ENCODE results near the gene PPARD. TPM values are rescaled to one million over a fixed set of nuclear protein-coding genes. Genes with fewer than 3 reads are reported as not detected.

The PPARD gene
- total and polyA plus RNA-seq, 2 of the 13 experiments (the other 11 are each of a cell fraction or from before 2014, with no cell fraction given): 6.1 to 13.3 TPM

GRCh38 chr6:35376281-35376680 is 33.9 kb downstream of the PPARD start:
- TF ChIP-seq ZNF569 (CRISPR knock-in tag; IDR thresholded peaks at IDR 0.05; ENCODE audit: borderline replicate concordance): no peak
- no peak overlapping the region for H3K27ac ChIP-seq (ENCODE audit: extremely low read length, insufficient read depth, low read length)
- H2AFZ ChIP-seq (ENCODE audit: low read length): no peak overlapping the region
- H3K36me3 ChIP-seq (replicated peaks in 1 of 2; ENCODE audit: control insufficient read depth in 1 of 2, insufficient read depth in 2 of 2, low read length in 2 of 2): peaks cover 0 to 1% of the 10 kb centered on the region in 2 experiments; a peak in 1 of 5 replicates
- BruUV-seq (replicated peaks): no TSS peak
- intact Hi-C loops (cut with micrococcal nuclease; ENCODE audit: unreplicated experiment): no loop called here
- POLR2A ChIA-PET: interaction anchor here (0.6 kb wide), 1 partner anchor 61 kb away, joined by 3 read pairs; no protein-coding TSS in a partner anchor
- in situ Hi-C loops (cut with HindIII; ENCODE audit: extremely low pct_ligation_motif_present, low pct_unique_long_range_greater_than_20kb): no loop called here
- DNase-seq (ENCODE audit: low spot score) (no peak), ATAC-seq (no peak), FAIRE-seq (no peak)
- no peaks in the 10 kb centered on the region for H3K9me3 ChIP-seq (ENCODE audit: low read length)
- H3K79me2 ChIP-seq (ENCODE audit: insufficient read depth, low read length): peaks cover 3% of the 10 kb centered on the region
- CTCF ChIA-PET (ENCODE audit: low intra/inter-chr PET ratio, low total read pairs): no interaction called here
- no peak overlapping the region for H3K4me3 ChIP-seq (replicated peaks in 1 of 3; ENCODE audit: insufficient read depth in 1 of 3, low read depth in 2 of 3, low read length in 3 of 3)
- no peak overlapping the region for H3K9ac ChIP-seq (ENCODE audit: insufficient read depth, low read depth, low read length)
- no peaks in the 10 kb centered on the region for H3K27me3 ChIP-seq (ENCODE audit: control insufficient read depth in 1 of 2, insufficient read depth in 2 of 2, low read length in 2 of 2)
- H3K4me1 ChIP-seq (ENCODE audit: insufficient read depth, low read length): peaks cover 43% of the 10 kb centered on the region
- no peaks in the 10 kb centered on the region for H4K20me1 ChIP-seq (ENCODE audit: insufficient read depth, low read length)
- WGBS (ENCODE audit: low lambda C conversion rate): 96% methylated on average over 2 of the region's 2 CpGs
- H3K4me2 ChIP-seq (ENCODE audit: low read depth, low read length): no peak overlapping the region

DNA sequence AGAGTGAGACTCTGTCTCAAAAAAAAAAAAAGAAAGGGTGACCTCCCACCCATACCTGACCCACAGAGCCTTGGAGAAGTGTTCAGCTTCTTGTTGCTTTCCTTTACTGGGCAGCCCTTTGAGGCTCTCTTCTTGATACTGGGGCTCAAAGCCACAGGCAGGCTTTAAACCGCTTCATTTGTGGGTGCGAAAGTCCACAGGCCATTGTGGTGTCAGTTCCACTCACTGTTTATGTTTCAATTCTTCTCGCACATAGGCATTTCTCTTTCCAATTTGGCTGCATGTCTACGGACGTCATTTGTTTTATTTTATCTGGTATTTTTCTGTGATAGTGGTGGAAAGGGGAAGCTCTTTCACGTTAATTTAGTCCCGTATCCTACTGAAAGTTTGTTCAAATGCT is 34.6 kb downstream of the PPARD start:
- Histone ChIP-seq H4K20me1 (ENCODE audit: insufficient read depth, low read length) (no peaks in the 10 kb centered on the region), H3K36me3 (replicated peaks in 1 of 2; ENCODE audit: control insufficient read depth in 1 of 2, insufficient read depth in 2 of 2, low read length in 2 of 2) (peaks cover 0 to 1% of the 10 kb centered on the region in 2 experiments; a peak in 1 of 5 replicates), H3K79me2 (ENCODE audit: insufficient read depth, low read length) (peaks cover 3% of the 10 kb centered on the region), H3K9ac (ENCODE audit: insufficient read depth, low read depth, low read length) (no peak overlapping the region), H3K4me3 (replicated peaks in 1 of 3; ENCODE audit: insufficient read depth in 1 of 3, low read depth in 2 of 3, low read length in 3 of 3) (no peak overlapping the region), H3K27ac (ENCODE audit: extremely low read length, insufficient read depth, low read length) (peak overlapping the region; percentile 38), H2AFZ (ENCODE audit: low read length) (no peak overlapping the region), H3K4me2 (ENCODE audit: low read depth, low read length) (no peak overlapping the region; the same call in 1 of the 2 replicates), H3K27me3 (ENCODE audit: control insufficient read depth in 1 of 2, insufficient read depth in 2 of 2, low read length in 2 of 2) (no peaks in the 10 kb centered on the region), H3K4me1 (ENCODE audit: insufficient read depth, low read length) (peaks cover 36% of the 10 kb centered on the region), H3K9me3 (ENCODE audit: low read length) (no peaks in the 10 kb centered on the region)
- TF ChIP-seq HNF4A (CRISPR knock-in tag; IDR thresholded peaks at IDR 0.05) (0 out of 2 replicates have a peak, but pooled peaks have one; percentile 16), ZNF780A (CRISPR knock-in tag; IDR thresholded peaks at IDR 0.05) (no peak)
- FAIRE-seq: no peak
- ChIA-PET CTCF (ENCODE audit: low intra/inter-chr PET ratio, low total read pairs) (no interaction called here), POLR2A (interaction anchor here (1.2 kb wide), 1 partner anchor 9 kb away, joined by 5 read pairs; no protein-coding TSS in a partner anchor)
- peak; percentile 49; the same call in 2 of the 3 replicates for ATAC-seq
- BruUV-seq (replicated peaks): no TSS peak
- 83% methylated on average over 7 of the region's 7 CpGs for WGBS (ENCODE audit: low lambda C conversion rate)
- intact Hi-C loops (cut with micrococcal nuclease; ENCODE audit: unreplicated experiment) (no loop called here), in situ Hi-C loops (cut with HindIII; ENCODE audit: extremely low pct_ligation_motif_present, low pct_unique_long_range_greater_than_20kb) (no loop called here)
- no peak for DNase-seq (ENCODE audit: low spot score)

Measured in HepG2 (cell line).